Osteoblast (primary cell): ENCODE data around the gene TIMM10B. TPM values are rescaled to one million over a fixed set of nuclear protein-coding genes. Genes with fewer than 3 reads are reported as not detected.

ENCODE experiments used
- DNase-seq: peaks from one replicate; pipeline ENCODE4 v3.0.0; 2011; ENCODE audit warnings: low spot score, mixed read lengths; ENCODE audit not compliant: insufficient read length; ENCODE audit errors: missing footprints
- H2AFZ ChIP-seq: 2 replicates; pipeline ENCODE4 v1.6.0; 2011; ENCODE audit warnings: mild to moderate bottlenecking, low read length
- H3K27ac ChIP-seq: 2 replicates; pipeline ENCODE4 v1.5.1; 2011; ENCODE audit warnings: mild to moderate bottlenecking, low read depth, low read length, moderate library complexity
- H3K27me3 ChIP-seq: 2 replicates; pipeline ENCODE4 v1.6.0; 2012; ENCODE audit warnings: mild to moderate bottlenecking, control low read depth, inconsistent platforms, low read length, moderate library complexity; ENCODE audit not compliant: insufficient read depth
- H3K36me3 ChIP-seq: 2 replicates; pipeline ENCODE4 v1.5.1; 2011; ENCODE audit warnings: mild to moderate bottlenecking, low read length, control low read depth, moderate library complexity; ENCODE audit not compliant: insufficient read depth
- H3K4me1 ChIP-seq: 2 replicates; pipeline ENCODE4 v1.5.1; 2011; ENCODE audit warnings: mild to moderate bottlenecking, low read length, control low read depth, moderate library complexity; ENCODE audit not compliant: insufficient read depth
- H3K4me2 ChIP-seq: 2 replicates; pipeline ENCODE4 v1.6.0; 2011; ENCODE audit warnings: mild to moderate bottlenecking, low read length; ENCODE audit not compliant: insufficient read depth
- H3K4me3 ChIP-seq: fragments of 200-600 bp; sonication (generic); 3 replicates; pipeline ENCODE4 v1.5.1; 2012; ENCODE audit warnings: mild to moderate bottlenecking, low read length, inconsistent platforms; ENCODE audit not compliant: insufficient read depth
- H3K79me2 ChIP-seq: 2 replicates; pipeline ENCODE4 v1.6.0; 2012; ENCODE audit warnings: mild to moderate bottlenecking, low read length, control low read depth, inconsistent platforms; ENCODE audit not compliant: insufficient read depth
- H3K9me3 ChIP-seq: 2 replicates; pipeline ENCODE4 v1.5.1; 2011; ENCODE audit warnings: low read depth, low read length, control low read depth
- H4K20me1 ChIP-seq: 2 replicates; pipeline ENCODE4 v1.6.0; 2012; ENCODE audit warnings: mild to moderate bottlenecking, low read length, control low read depth; ENCODE audit not compliant: insufficient read depth
- CTCF ChIP-seq: IDR thresholded peaks from 2 replicates; pipeline ENCODE4 v1.5.1; 2011; ENCODE audit warnings: mild to moderate bottlenecking, low read depth, low read length, moderate library complexity; ENCODE audit errors: extremely low read depth
- total RNA-seq: library from RNA; depleted of rRNA; stranded (reverse); fragments of >200 nt; gene quantifications from 2 replicates; pipeline ENCODE4 v1.2.3, GENCODE V29; 2012

Gene TIMM10B
- total RNA-seq = 52.7 and 55.4 TPM in 2 replicates

GRCh38 chr11:6481012-6481923, at the start of gene TIMM10B, which contains the start of gene ARFIP2:
TIMM10B (plus strand) TSS chr11:6481501; CDS start chr11:6481517, 16 bp downstream.
ARFIP2 (minus strand) TSS chr11:6481331; CDS start chr11:6480421, 910 bp downstream.
- Histone ChIP-seq H4K20me1 (peaks cover 30% of the 10 kb centered on the region), H3K27ac (peak within 1 kb of the TSS; percentile 97), H2AFZ (peak within 1 kb of the TSS; percentile 83), H3K36me3 (peaks cover 73% of the 10 kb centered on the region), H3K4me1 (peaks cover 25% of the 10 kb centered on the region), H3K4me3 (peak within 1 kb of the TSS; percentile 99), H3K27me3 (no peaks in the 10 kb centered on the region), H3K4me2 (peak within 1 kb of the TSS; percentile 94), H3K9me3 (no peaks in the 10 kb centered on the region), H3K79me2 (peaks cover 71% of the 10 kb centered on the region)
- DNase-seq = peak; percentile 99
- no peak for TF ChIP-seq CTCF

- Histone ChIP-seq H2AFZ (no peak overlapping the region), H3K36me3 (no peaks in the 10 kb centered on the region), H3K4me1 (peaks cover 8% of the 10 kb centered on the region), H3K4me3 (no peak overlapping the region), H3K27ac (no peak overlapping the region), H3K4me2 (no peak overlapping the region), H4K20me1 (no peaks in the 10 kb centered on the region), H3K27me3 (peaks cover 2% of the 10 kb centered on the region), H3K9me3 (no peaks in the 10 kb centered on the region), H3K79me2 (no peaks in the 10 kb centered on the region)
- TF ChIP-seq CTCF = no peak
- DNase-seq = peak; percentile 82
Measured at GRCh38 chr11:6431861-6432260, 49.4 kb upstream of the TIMM10B start.

GRCh38 chr11:6433998-6434660, 47.2 kb upstream of the TIMM10B start:
- no peaks in the 10 kb centered on the region for H3K79me2 ChIP-seq
- no peak overlapping the region for H3K4me2 ChIP-seq
- H2AFZ ChIP-seq = no peak overlapping the region

More at GRCh38 chr11:6433998-6434660, 47.2 kb upstream of the TIMM10B start:
- Histone ChIP-seq H3K36me3 (no peaks in the 10 kb centered on the region), H3K9me3 (no peaks in the 10 kb centered on the region), H3K27me3 (no peaks in the 10 kb centered on the region), H3K4me3 (no peak overlapping the region), H4K20me1 (no peaks in the 10 kb centered on the region), H3K4me1 (peaks cover 8% of the 10 kb centered on the region), H3K27ac (no peak overlapping the region)
- no peak for DNase-seq
- TF ChIP-seq CTCF = no peak
